ENCODE measurements around the gene CHST15. TPM values are rescaled to one million over a fixed set of nuclear protein-coding genes. Genes with fewer than 3 reads are reported as not detected.

The CHST15 gene
- total and polyA plus RNA-seq, 3 donors from 2014 or later, result 9.3 to 12.8 (median 11.5) TPM

DNA sequence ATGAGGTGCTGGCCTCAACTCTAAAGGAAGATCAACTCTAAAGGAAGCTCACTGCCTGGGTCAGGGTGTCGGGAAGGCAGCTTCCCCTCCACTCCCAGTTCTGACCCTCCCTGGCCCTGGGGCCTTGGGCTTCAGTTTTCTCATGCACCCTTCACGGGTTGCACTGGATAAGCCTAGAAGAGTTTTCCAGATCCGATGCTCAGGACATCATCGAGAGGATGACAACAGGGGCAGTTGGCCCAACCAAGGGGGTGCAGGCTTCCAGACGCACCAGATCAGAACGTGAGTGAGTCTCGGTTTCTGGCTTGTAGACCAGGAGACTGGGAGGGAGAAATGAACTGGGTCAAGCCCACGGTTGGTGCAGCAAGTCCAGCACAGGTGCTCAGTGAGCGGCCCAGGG, 34.2 kb upstream of the CHST15 start:
- no peaks in the 10 kb centered on the region for H3K4me1 ChIP-seq
- no peak overlapping the region for H3K4me3 ChIP-seq
- DNase-seq, result no peak
- WGBS, 2 donors, result 93% methylated on average over 8 to 9 of the region's 9 CpGs
- intact Hi-C loops (cut with DNase I; ENCODE audit: low total_unique reads), result no loop called here
- H3K27ac ChIP-seq, result no peak overlapping the region
- no peaks in the 10 kb centered on the region for H3K9me3 ChIP-seq
- H3K27me3 ChIP-seq, result no peaks in the 10 kb centered on the region
- TF ChIP-seq, protein P1, sequence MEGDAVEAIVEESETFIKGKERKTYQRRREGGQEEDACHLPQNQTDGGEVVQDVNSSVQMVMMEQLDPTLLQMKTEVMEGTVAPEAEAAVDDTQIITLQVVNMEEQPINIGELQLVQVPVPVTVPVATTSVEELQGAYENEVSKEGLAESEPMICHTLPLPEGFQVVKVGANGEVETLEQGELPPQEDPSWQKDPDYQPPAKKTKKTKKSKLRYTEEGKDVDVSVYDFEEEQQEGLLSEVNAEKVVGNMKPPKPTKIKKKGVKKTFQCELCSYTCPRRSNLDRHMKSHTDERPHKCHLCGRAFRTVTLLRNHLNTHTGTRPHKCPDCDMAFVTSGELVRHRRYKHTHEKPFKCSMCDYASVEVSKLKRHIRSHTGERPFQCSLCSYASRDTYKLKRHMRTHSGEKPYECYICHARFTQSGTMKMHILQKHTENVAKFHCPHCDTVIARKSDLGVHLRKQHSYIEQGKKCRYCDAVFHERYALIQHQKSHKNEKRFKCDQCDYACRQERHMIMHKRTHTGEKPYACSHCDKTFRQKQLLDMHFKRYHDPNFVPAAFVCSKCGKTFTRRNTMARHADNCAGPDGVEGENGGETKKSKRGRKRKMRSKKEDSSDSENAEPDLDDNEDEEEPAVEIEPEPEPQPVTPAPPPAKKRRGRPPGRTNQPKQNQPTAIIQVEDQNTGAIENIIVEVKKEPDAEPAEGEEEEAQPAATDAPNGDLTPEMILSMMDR (IDR thresholded peaks at IDR 0.05), result no peak
- no peak for TF ChIP-seq POLR2A (IDR thresholded peaks at IDR 0.05)
- H3K36me3 ChIP-seq (ENCODE audit: low read depth, missing control alignments), result no peaks in the 10 kb centered on the region

DNA sequence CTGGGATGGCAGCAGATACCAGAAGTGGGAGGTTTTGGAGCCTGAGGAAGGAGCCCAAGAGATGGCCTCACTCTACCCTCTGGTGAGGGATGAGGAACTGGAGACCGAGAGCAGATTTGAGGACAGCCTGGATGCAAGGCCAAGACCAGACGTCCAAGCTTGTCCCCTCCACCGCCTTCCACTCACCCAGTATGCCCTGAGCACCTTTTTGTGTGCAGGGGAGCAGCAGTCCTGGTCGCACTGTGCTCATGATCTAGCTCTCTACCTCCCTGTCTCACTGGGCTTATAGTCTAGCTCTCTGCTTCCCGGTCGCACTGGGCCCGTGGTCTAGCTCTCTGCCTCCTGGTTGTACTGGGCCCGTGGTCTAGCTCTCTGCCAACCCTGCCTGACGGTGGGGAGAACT, 33.6 kb upstream of the CHST15 start:
- 86 to 92% methylated on average over 9 of the region's 9 CpGs for WGBS, 2 donors
- DNase-seq, result no peak
- TF ChIP-seq, protein P1 (IDR thresholded peaks at IDR 0.05), result no peak
- TF ChIP-seq POLR2A (IDR thresholded peaks at IDR 0.05), result no peak
- intact Hi-C loops (cut with DNase I; ENCODE audit: low total_unique reads), result no loop called here
- Histone ChIP-seq H3K27ac (no peak overlapping the region), H3K27me3 (no peaks in the 10 kb centered on the region), H3K4me3 (no peak overlapping the region), H3K4me1 (no peaks in the 10 kb centered on the region), H3K36me3 (ENCODE audit: low read depth, missing control alignments) (no peaks in the 10 kb centered on the region), H3K9me3 (no peaks in the 10 kb centered on the region)

DNA sequence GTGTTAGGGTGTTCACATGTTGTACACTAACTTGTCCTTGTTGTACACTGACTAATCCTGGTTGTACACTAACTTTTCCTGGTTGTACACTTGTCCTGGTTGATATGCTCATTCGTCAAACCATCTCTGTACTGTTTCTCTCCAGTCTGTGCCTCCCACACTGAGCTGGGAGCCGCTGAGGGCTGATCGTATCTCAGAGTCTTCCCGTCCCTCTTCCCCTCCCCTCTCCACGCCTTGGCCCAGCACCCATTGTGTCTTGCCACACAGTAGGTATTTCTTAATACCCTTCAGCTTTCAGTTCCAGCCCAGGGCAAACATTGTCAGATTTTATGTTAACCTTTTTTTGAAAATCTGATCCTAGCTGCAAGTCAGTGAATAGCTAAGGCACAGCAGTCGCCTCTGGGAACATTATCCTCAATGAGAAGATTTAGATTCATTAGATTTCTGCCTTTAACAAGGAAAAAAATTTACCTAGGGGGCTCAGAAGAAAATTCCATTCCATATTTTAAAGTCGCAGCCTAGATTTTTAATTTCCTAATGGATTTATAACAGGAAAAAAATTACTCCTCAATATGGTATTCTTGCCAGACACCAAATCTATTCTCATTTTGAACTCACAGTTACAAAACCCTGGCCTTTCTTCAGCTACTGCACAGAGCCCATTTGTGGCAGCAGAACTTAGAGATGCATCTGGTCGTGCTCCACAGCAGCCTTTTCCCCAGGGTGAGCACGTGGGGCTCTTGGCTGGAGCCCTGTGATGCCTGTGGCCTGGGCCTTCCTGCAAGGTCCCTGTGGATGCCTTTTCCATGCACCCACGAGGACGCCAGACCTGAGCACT, 33.0 kb upstream of the CHST15 start:
- intact Hi-C loops (cut with DNase I; ENCODE audit: low total_unique reads), result no loop called here
- WGBS, 2 donors, result 70 to 75% methylated on average over 11 of the region's 11 CpGs
- Histone ChIP-seq H3K9me3 (no peaks in the 10 kb centered on the region), H3K36me3 (ENCODE audit: low read depth, missing control alignments) (no peaks in the 10 kb centered on the region), H3K27me3 (no peaks in the 10 kb centered on the region), H3K27ac (no peak overlapping the region), H3K4me1 (no peaks in the 10 kb centered on the region), H3K4me3 (no peak overlapping the region)
- TF ChIP-seq, protein P1 (IDR thresholded peaks at IDR 0.05), result no peak
- TF ChIP-seq POLR2A (IDR thresholded peaks at IDR 0.05), result no peak
- no peak for DNase-seq

DNA sequence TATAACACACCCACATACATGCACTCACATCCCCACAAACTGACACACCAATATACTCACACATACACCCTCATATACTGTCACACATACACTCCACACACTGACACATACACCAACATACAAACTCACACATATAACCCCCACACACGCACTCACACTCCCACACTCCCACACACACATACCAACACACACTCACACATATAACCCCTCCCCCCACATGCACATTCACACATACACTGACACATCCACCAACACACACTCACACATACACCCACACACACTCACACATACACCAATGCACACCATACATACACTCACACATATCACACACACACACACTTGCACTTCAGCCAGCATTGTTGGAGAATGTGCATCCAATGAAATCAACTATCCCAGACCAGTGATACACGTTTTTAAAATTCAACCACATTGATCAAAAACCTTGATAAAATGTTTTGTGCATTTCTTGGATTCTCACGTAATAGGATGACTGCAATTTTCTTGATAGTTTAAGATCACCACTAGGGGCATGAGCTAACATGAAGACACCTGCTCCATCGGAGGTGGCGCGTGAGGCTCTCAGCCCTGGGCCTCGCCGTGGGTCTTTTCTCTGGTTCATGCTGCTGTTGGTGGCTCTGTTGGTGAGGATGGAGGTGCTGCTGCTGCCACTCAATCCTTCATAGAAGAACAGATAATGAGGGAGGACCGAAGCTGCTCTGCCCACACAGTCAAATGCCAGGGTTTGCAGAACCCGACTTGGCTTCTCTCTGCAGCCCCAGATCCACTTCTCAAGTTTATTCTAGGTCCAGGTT, 32.1 kb upstream of the CHST15 start:
- Histone ChIP-seq H3K36me3 (ENCODE audit: low read depth, missing control alignments) (no peaks in the 10 kb centered on the region), H3K4me3 (no peak overlapping the region), H3K27me3 (no peaks in the 10 kb centered on the region), H3K4me1 (no peaks in the 10 kb centered on the region), H3K9me3 (no peaks in the 10 kb centered on the region), H3K27ac (no peak overlapping the region)
- DNase-seq, result no peak
- no peak for TF ChIP-seq POLR2A (IDR thresholded peaks at IDR 0.05)
- TF ChIP-seq, protein P1 (IDR thresholded peaks at IDR 0.05), result peak in 1 of 3 experiments; percentile 28
- intact Hi-C loops (cut with DNase I; ENCODE audit: low total_unique reads), result no loop called here
- 71 to 82% methylated on average over 10 of the region's 10 CpGs for WGBS, 2 donors
